WTC11 (cell line): ENCODE measurements around the gene SORD.
"Not testable (repeated sequence)": the region's sequence is repeated elsewhere in the genome, so short reads cannot be mapped to it uniquely, and the experiment has no call there.

Experiments used
- CTCF ChIP-seq: fragments of 200-600 bp; IDR thresholded peaks from 2 replicates; pipeline ENCODE4 v1.8.0; 2022; ENCODE audit warnings: antibody characterized with exemption
- E2F5 ChIP-seq: sonication (generic); formaldehyde crosslinking; IDR thresholded peaks from 2 replicates; pipeline ENCODE4 v1.8.1; 2022; ENCODE audit warnings: mild to moderate bottlenecking, moderate library complexity, missing genetic modification reagents
- FOXK1 ChIP-seq: sonication (generic); formaldehyde crosslinking; IDR thresholded peaks from 2 replicates; pipeline ENCODE4 v1.8.0; 2022; ENCODE audit warnings: mild to moderate bottlenecking, moderate library complexity, missing genetic modification reagents
- MAX ChIP-seq: sonication (generic); formaldehyde crosslinking; IDR thresholded peaks from 2 replicates; pipeline ENCODE4 v1.8.0; 2022; ENCODE audit warnings: mild to moderate bottlenecking, missing genetic modification reagents
- NFYB ChIP-seq: sonication (generic); formaldehyde crosslinking; conservative IDR thresholded peaks from 2 replicates; pipeline ENCODE4 v1.8.0; 2022; ENCODE audit warnings: low read depth, missing genetic modification reagents
- NR2C2 ChIP-seq: sonication (generic); formaldehyde crosslinking; IDR thresholded peaks from 2 replicates; pipeline ENCODE4 v1.8.0; 2022; ENCODE audit warnings: mild to moderate bottlenecking, missing genetic modification reagents
- TEAD4 ChIP-seq: sonication (generic); formaldehyde crosslinking; IDR thresholded peaks from 2 replicates; pipeline ENCODE4 v1.8.0; 2022; ENCODE audit warnings: mild to moderate bottlenecking, missing genetic modification reagents
- TP53 ChIP-seq: sonication (generic); formaldehyde crosslinking; IDR thresholded peaks from 2 replicates; pipeline ENCODE4 v1.8.1; 2023; ENCODE audit warnings: mild to moderate bottlenecking, missing genetic modification reagents
- ZNF423 ChIP-seq: fragments of 250-450 bp; sonication (Bioruptor Pico); IDR thresholded peaks from 2 replicates; pipeline ENCODE4 v2.1.2; 2022; ENCODE audit warnings: mild to moderate bottlenecking, moderate library complexity
- ZNF425 ChIP-seq: fragments of 250-450 bp; sonication (Bioruptor Pico); conservative IDR thresholded peaks from 2 replicates; pipeline ENCODE4 v1.9.0; 2021; ENCODE audit warnings: mild to moderate bottlenecking
- TF ChIP-seq, protein P1 (sequence below): sonication (generic); formaldehyde crosslinking; IDR thresholded peaks from 2 replicates; pipeline ENCODE4 v1.8.1; 2022; ENCODE audit warnings: missing genetic modification reagents, borderline replicate concordance
- TF ChIP-seq, protein P2 (sequence below): sonication (generic); formaldehyde crosslinking; IDR thresholded peaks from 2 replicates; pipeline ENCODE4 v1.8.1; 2023; ENCODE audit warnings: mild to moderate bottlenecking, missing genetic modification reagents, moderate library complexity
- TF ChIP-seq, protein P3 (sequence below): sonication (generic); formaldehyde crosslinking; IDR thresholded peaks from 2 replicates; pipeline ENCODE4 v1.8.1; 2023; ENCODE audit warnings: mild to moderate bottlenecking, missing genetic modification reagents, borderline replicate concordance

DNA sequence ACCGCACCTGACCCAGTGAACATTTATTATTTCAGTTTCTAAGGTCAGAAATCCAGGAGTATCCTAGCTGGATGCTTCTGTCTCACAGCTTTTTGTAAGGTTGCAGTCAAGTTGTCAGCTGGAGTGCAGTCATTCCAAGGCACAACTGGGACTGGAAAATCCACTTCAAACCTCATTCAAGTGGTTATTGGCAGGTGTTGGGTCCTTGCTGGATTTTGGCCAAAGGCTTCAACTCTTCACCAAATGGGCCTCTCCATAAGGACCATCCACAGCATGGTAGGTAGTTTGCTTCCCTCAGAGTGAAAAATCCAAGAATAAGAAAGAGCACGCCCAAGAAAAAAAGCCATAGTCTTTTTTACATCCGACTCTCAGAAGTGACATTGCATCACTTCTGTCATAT, 46.8 kb upstream of the SORD start:
- TF ChIP-seq ZNF423 (CRISPR knock-in tag); CTCF; NR2C2 (CRISPR knock-in tag); TP53; TEAD4; ZNF425 (CRISPR knock-in tag); FOXK1 (CRISPR knock-in tag); NFYB (CRISPR knock-in tag); MAX (CRISPR knock-in tag); E2F5 (CRISPR knock-in tag): not testable (repeated sequence)
- TF ChIP-seq, protein P1, sequence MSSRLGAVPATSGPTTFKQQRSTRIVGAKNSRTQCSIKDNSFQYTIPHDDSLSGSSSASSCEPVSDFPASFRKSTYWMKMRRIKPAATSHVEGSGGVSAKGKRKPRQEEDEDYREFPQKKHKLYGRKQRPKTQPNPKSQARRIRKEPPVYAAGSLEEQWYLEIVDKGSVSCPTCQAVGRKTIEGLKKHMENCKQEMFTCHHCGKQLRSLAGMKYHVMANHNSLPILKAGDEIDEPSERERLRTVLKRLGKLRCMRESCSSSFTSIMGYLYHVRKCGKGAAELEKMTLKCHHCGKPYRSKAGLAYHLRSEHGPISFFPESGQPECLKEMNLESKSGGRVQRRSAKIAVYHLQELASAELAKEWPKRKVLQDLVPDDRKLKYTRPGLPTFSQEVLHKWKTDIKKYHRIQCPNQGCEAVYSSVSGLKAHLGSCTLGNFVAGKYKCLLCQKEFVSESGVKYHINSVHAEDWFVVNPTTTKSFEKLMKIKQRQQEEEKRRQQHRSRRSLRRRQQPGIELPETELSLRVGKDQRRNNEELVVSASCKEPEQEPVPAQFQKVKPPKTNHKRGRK (CRISPR knock-in tag) = not testable (repeated sequence)
- TF ChIP-seq, protein P2, sequence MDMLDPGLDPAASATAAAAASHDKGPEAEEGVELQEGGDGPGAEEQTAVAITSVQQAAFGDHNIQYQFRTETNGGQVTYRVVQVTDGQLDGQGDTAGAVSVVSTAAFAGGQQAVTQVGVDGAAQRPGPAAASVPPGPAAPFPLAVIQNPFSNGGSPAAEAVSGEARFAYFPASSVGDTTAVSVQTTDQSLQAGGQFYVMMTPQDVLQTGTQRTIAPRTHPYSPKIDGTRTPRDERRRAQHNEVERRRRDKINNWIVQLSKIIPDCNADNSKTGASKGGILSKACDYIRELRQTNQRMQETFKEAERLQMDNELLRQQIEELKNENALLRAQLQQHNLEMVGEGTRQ (CRISPR knock-in tag) = not testable (repeated sequence)
- TF ChIP-seq, protein P3, sequence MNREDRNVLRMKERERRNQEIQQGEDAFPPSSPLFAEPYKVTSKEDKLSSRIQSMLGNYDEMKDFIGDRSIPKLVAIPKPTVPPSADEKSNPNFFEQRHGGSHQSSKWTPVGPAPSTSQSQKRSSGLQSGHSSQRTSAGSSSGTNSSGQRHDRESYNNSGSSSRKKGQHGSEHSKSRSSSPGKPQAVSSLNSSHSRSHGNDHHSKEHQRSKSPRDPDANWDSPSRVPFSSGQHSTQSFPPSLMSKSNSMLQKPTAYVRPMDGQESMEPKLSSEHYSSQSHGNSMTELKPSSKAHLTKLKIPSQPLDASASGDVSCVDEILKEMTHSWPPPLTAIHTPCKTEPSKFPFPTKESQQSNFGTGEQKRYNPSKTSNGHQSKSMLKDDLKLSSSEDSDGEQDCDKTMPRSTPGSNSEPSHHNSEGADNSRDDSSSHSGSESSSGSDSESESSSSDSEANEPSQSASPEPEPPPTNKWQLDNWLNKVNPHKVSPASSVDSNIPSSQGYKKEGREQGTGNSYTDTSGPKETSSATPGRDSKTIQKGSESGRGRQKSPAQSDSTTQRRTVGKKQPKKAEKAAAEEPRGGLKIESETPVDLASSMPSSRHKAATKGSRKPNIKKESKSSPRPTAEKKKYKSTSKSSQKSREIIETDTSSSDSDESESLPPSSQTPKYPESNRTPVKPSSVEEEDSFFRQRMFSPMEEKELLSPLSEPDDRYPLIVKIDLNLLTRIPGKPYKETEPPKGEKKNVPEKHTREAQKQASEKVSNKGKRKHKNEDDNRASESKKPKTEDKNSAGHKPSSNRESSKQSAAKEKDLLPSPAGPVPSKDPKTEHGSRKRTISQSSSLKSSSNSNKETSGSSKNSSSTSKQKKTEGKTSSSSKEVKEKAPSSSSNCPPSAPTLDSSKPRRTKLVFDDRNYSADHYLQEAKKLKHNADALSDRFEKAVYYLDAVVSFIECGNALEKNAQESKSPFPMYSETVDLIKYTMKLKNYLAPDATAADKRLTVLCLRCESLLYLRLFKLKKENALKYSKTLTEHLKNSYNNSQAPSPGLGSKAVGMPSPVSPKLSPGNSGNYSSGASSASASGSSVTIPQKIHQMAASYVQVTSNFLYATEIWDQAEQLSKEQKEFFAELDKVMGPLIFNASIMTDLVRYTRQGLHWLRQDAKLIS (CRISPR knock-in tag) = not testable (repeated sequence)
